ENCODE data around the gene DIP2C.
A peak's percentile ranks its signal among the peaks of the same experiment; 100 is the strongest.

The DIP2C gene

DNA sequence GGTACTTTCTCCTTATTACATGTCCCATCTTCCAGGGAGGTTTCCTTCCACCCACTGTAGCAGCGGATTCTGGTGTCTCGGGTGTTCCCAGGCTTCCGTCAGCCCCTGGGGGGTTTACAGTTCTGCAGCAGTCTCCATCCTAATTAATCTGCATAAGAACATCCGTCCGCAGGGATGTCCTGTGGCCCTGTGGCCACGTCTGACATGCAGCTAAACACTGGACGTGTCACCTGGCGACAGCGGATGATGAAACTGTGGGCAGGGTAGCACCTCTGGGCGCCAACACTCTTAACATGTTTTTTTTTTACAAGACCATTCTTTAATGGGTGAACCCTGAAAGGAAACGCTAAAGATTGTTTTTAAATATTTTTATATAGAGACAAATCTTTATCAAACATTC is 58.2 kb downstream of the DIP2C start:
- Histone ChIP-seq H3K4me1 (peaks cover 0 to 37% (median 15%) of the 10 kb centered on the region in 4 donors), H3K36me3 (peaks cover 0 to 5% (median 0%) of the 10 kb centered on the region in 3 donors), H3K27me3 (no peaks in the 10 kb centered on the region), H3K9me3 (no peaks in the 10 kb centered on the region), H3K27ac (no peak overlapping the region), H3K4me3 (no peak overlapping the region)
- peak in 1 of 2 donors; percentile 42 for DNase-seq
- TF ChIP-seq, protein P1, sequence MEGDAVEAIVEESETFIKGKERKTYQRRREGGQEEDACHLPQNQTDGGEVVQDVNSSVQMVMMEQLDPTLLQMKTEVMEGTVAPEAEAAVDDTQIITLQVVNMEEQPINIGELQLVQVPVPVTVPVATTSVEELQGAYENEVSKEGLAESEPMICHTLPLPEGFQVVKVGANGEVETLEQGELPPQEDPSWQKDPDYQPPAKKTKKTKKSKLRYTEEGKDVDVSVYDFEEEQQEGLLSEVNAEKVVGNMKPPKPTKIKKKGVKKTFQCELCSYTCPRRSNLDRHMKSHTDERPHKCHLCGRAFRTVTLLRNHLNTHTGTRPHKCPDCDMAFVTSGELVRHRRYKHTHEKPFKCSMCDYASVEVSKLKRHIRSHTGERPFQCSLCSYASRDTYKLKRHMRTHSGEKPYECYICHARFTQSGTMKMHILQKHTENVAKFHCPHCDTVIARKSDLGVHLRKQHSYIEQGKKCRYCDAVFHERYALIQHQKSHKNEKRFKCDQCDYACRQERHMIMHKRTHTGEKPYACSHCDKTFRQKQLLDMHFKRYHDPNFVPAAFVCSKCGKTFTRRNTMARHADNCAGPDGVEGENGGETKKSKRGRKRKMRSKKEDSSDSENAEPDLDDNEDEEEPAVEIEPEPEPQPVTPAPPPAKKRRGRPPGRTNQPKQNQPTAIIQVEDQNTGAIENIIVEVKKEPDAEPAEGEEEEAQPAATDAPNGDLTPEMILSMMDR (IDR thresholded peaks at IDR 0.05), result no peak
- intact Hi-C loops (cut with DNase I; ENCODE audit: low total_unique reads), result no loop called here

DNA sequence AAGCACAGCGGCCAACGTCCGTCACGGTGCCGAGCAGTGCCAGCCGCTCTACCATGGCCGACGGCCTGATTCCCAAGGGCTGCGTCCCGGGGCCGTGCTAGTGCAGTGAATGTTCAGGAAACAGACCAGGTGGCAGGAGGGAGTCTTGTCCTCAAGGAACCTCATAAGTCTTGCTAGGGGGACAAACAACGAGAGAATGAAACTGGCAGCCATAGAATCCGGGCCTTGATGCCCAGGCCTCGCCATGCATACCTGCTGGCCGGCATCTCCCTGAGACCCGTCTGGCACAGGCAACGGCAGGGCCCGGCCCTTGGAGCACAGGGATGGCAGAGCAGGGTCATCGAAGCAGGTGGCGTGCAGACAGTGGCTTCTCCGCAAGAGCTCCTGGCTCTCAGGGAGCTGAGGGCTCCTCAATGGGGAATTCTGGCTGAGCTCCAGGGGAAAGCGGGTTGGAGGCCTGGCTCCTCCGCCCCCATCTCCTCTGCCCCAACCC is 58.8 kb downstream of the DIP2C start:
- peak in 1 of 2 donors; percentile 48 for DNase-seq
- intact Hi-C loops (cut with DNase I; ENCODE audit: low total_unique reads), result no loop called here
- Histone ChIP-seq H3K27ac (no peak overlapping the region), H3K9me3 (no peaks in the 10 kb centered on the region), H3K4me1 (peaks cover 0 to 44% (median 22%) of the 10 kb centered on the region in 4 donors), H3K4me3 (no peak overlapping the region), H3K27me3 (no peaks in the 10 kb centered on the region), H3K36me3 (peaks cover 0 to 5% (median 0%) of the 10 kb centered on the region in 3 donors)
- TF ChIP-seq, protein P1 (IDR thresholded peaks at IDR 0.05), result no peak

DNA sequence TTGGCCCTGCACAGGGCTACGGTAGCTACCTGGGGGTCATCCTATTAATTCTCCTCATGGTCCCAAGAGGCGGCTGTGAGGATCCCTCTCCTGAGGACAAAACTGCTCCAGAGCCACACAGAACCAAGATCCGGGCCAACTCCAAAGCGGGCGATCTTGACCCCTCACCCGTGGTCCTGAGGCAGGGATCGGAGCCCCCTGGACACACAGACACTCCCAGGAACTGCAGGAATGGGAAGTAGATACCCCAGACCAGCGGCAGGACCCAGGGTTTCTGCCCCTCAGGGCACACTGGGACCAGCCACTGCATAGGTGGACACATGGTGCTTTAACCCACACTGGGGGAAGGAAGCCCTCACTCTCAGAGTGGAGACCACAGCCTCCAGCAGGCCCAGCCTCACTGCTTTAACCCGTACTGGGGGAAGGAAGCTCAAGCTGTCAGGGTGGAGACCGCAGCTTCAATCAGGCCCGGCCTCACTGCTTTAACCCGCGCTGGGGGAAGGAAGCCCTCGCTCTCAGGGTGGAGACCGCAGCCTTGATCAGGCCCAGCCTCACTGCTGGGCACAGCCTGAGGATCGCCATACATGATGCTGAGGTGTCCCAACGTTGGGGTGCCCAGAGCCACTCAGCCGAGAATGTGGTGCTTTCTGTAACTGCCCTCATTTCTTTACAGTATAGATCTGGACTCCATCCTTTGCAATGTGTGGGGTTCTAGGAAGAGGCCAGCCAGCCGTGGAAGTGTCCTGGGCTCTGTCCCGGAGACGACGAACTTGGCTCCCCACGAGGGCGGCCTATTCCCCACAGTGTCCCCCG is 60.1 kb downstream of the DIP2C start:
- peaks cover 0 to 48% (median 31%) of the 10 kb centered on the region in 4 donors for H3K4me1 ChIP-seq
- intact Hi-C loops (cut with DNase I; ENCODE audit: low total_unique reads), result no loop called here
- peak overlapping the region; percentile 30 to 45 for H3K27ac ChIP-seq
- H3K4me3 ChIP-seq, result no peak overlapping the region
- no peaks in the 10 kb centered on the region for H3K9me3 ChIP-seq
- peaks cover 0 to 5% (median 0%) of the 10 kb centered on the region in 3 donors for H3K36me3 ChIP-seq
- DNase-seq, result no peak
- H3K27me3 ChIP-seq, result no peaks in the 10 kb centered on the region
- TF ChIP-seq, protein P1 (IDR thresholded peaks at IDR 0.05), result no peak

DNA sequence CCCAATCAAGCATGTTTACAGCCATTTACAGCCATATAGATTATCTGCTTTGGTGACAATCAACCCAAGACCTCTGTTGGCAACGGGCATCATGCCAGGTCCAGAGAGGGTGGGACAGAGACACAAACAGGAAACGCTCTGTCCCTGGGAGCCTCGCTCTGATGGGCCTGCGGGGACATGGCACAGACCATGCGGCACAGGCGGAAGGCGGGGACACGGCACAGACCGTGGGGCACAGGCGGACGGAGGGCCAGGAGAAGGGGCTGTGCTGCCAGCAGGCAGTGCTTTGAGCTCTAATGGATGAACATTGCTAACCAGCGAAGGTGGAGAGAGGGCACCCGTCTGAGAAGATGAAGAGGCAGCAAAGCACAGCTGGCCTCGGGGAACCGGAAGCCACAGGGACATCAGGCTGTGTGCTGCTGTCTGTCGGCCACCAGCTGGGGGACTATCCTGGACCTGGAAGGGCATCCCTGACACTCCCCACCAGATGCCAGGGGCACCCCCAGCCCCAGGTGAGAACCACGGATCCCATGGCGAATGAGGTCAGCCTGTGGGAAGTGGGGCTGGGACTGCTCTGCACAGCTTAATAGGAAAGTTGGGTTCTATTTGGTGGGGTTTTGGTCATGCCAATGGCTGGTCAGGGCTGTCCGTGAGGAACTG is 61.0 kb downstream of the DIP2C start:
- no peaks in the 10 kb centered on the region for H3K9me3 ChIP-seq
- H3K27me3 ChIP-seq, result no peaks in the 10 kb centered on the region
- H3K36me3 ChIP-seq, result peaks cover 0 to 5% (median 0%) of the 10 kb centered on the region in 3 donors
- intact Hi-C loops (cut with DNase I; ENCODE audit: low total_unique reads), result no loop called here
- TF ChIP-seq, protein P1 (IDR thresholded peaks at IDR 0.05), result no peak
- DNase-seq, result no peak
- peak overlapping the region; percentile 30 to 45 for H3K27ac ChIP-seq
- H3K4me1 ChIP-seq, result peaks cover 0 to 48% (median 31%) of the 10 kb centered on the region in 4 donors
- no peak overlapping the region for H3K4me3 ChIP-seq

DNA sequence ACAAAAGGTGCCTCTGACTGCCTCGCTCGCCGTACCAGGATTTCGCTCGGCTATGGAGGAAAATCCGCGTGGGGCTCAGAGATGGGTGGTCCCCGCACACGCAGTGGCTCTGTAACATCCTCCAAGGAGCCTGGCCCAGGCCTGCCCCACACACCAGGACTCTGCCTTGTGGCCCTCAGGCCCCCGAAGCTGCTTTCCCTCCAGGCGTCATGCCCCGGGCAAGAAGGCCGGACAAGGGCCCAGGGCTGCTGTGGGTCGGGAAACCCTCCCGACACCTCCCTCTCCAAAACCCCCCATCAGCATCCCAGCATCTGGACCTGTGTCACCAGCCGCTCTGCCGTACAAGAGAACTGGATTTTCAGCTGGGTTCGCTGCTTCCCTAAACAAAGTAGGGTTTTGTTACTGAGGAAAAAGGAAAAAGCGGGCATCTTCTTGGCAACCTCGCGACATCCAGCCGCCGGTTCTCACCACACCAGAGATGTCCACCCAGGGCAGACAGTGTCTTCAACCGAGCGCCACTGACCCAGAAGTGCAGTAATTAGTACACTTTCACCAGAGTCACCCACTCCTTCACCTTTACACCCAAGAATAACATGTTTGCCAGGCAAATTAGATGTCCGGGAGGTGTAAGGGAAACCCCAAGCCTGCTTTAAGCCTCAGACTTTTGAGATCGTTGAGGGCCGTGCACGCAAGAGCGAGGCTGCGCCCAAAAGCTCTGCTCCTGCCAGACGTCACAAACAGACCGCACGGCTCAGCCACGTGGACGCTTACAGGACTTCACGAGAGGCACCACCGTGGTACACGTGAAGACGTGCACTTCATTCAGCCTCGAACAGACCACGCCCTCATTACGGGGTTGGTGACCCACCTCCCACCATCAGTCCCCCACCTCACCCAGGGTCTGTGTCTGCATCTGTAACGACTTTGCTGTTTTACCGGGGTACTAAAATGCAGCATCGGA is 62.2 kb downstream of the DIP2C start:
- H3K27ac ChIP-seq, result peak overlapping the region; percentile 87
- H3K36me3 ChIP-seq, result peaks cover 0 to 5% (median 0%) of the 10 kb centered on the region in 3 donors
- H3K4me3 ChIP-seq, result no peak overlapping the region
- TF ChIP-seq, protein P1 (IDR thresholded peaks at IDR 0.05), result no peak
- no peaks in the 10 kb centered on the region for H3K27me3 ChIP-seq
- no peak for DNase-seq
- intact Hi-C loops (cut with DNase I; ENCODE audit: low total_unique reads), result no loop called here
- H3K9me3 ChIP-seq, result no peaks in the 10 kb centered on the region
- H3K4me1 ChIP-seq, result peaks cover 0 to 50% (median 35%) of the 10 kb centered on the region in 4 donors
